NB4 (cell line): ENCODE data around the gene FAM83G.
"Not testable (repeated sequence)": the region's sequence is repeated elsewhere in the genome, so short reads cannot be mapped to it uniquely, and the experiment has no call there.

Experiments
- CTCF ChIP-seq: IDR thresholded peaks from one replicate; pipeline ENCODE4 v1.5.1; 2012; ENCODE audit warnings: low read depth, low read length
- POLR2A ChIP-seq: IDR thresholded peaks from 2 replicates; pipeline ENCODE4 v1.6.1; 2011; ENCODE audit warnings: mild to moderate bottlenecking; ENCODE audit not compliant: insufficient read length; ENCODE audit errors: extremely low read depth

GRCh38 chr17:19042369-19042768, 37.8 kb upstream of the FAM83G start:
- TF ChIP-seq POLR2A, CTCF: not testable (repeated sequence)
